Activated CD4-positive, alpha-beta T cell treated with anti-CD3 and anti-CD28 coated beads, Interleukin-2, amount 10 ng/mL, durations not matched to agents 24 days and 14 days (primary cell): ENCODE measurements around the gene MBP. TPM values are rescaled to one million over a fixed set of nuclear protein-coding genes. Genes with fewer than 3 reads are reported as not detected.

Experiments used
- DNase-seq: peaks from one replicate; pipeline ENCODE4 v3.0.0; 2022
- H3K27ac Mint-ChIP-seq: one replicate; pipeline ENCODE4 v1.8.0; 2022; ENCODE audit warnings: mild to moderate bottlenecking, mixed read lengths
- H3K27me3 Mint-ChIP-seq: one replicate; pipeline ENCODE4 v1.8.0; 2022; ENCODE audit warnings: mixed read lengths
- H3K36me3 Mint-ChIP-seq: one replicate; pipeline ENCODE4 v1.8.0; 2022; ENCODE audit warnings: low read depth, mild to moderate bottlenecking, mixed read lengths
- H3K4me1 Mint-ChIP-seq: one replicate; pipeline ENCODE4 v1.8.0; 2021; ENCODE audit warnings: mixed read lengths
- H3K4me3 Mint-ChIP-seq: one replicate; pipeline ENCODE4 v1.8.0; 2022; ENCODE audit warnings: mild to moderate bottlenecking, moderate library complexity, mixed read lengths
- H3K9me3 Mint-ChIP-seq: one replicate; pipeline ENCODE4 v1.8.0; 2021; ENCODE audit warnings: mixed read lengths
- intact Hi-C: fragments of 100-400 bp; cut with micrococcal nuclease; formaldehyde crosslinking; loops from one replicate; pipeline ENCODE4 v1.15.1; 2023
- total RNA-seq: library from RNA; stranded (reverse); gene quantifications from 2 replicates; pipeline ENCODE4 v1.2.3, GENCODE V29; 2022

The MBP gene
- total RNA-seq, 1 donor from 2014 or later: 63.1 TPM

DNA sequence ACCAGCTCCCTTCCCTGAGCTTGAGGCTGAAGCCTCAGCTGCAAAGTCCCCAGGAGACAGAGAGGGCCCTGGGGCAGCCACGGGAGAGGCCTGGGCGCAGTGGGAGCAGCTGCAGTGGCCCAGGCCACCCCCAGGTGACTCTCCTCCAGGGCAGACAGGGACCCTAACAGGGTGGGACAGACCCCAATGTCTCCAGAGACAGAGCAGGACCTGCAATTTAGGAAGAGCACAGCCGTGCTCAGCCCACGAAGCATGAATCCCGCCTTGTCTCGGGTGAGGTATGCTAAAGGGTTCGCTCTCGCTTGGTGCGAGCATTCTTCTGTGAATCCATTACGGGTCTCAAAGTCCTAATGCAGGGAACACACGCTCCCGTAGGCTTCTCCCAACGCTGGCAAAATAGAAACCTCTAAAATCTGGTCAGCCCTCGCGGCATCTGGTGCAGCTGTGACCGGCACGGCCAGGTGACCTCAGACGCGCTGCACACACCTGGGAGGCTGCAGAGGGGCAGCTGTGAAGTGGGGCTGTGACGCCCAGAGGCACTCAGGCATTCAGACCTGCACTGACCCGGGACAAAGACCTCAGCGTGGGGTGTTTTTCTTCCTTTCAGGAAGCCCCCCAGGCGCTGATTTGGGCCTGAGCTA is 12.6 kb downstream of the MBP start:
- H3K27me3 Mint-ChIP-seq: no peaks in the 10 kb centered on the region
- peaks cover 54% of the 10 kb centered on the region for H3K36me3 Mint-ChIP-seq
- H3K4me1 Mint-ChIP-seq: peaks cover 66% of the 10 kb centered on the region
- no peaks in the 10 kb centered on the region for H3K9me3 Mint-ChIP-seq
- peak overlapping the region; percentile 25 for H3K27ac Mint-ChIP-seq
- no peak overlapping the region for H3K4me3 Mint-ChIP-seq
- no peak for DNase-seq
- intact Hi-C loops: no loop called here

DNA sequence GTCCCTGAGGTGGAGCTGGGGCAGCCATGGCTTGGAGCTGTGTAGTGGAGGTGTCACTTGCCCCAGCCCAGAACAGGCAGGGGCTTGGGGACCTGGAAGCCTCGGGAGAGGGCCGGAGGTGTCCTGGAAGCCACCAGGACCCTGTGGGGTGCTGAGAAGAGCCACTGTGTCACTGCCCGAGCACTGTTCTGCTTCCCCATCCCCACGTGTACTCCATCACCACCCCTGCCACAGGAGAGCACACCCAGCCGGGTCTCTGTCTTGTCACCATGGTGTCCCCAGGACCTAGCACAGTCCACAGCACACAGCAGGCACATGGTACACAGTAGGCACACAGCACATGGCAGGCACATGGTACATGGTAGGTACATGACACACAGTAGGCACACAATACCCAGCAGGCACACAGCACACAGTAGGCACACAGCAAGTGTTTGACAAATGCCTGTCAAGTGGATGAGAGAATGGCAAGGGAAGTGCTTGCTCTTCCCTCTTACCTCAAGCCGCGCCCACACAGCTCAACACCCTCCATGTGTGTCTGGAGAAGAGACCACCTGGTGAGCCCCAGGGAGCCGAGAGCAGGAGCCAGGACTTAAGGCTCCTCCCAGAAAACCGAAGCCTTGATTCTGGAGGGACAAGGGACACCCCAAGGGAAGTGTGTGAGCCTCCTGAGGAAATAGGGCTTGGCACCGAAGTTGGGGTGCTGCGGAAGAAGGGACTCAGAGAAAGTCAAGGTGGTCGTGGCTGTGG is 13.3 kb downstream of the MBP start:
- Mint-ChIP-seq H3K36me3 (peaks cover 58% of the 10 kb centered on the region), H3K27ac (peak overlapping the region; percentile 43), H3K27me3 (no peaks in the 10 kb centered on the region), H3K4me3 (no peak overlapping the region), H3K4me1 (peaks cover 66% of the 10 kb centered on the region), H3K9me3 (no peaks in the 10 kb centered on the region)
- no peak for DNase-seq
- intact Hi-C loops: no loop called here

DNA sequence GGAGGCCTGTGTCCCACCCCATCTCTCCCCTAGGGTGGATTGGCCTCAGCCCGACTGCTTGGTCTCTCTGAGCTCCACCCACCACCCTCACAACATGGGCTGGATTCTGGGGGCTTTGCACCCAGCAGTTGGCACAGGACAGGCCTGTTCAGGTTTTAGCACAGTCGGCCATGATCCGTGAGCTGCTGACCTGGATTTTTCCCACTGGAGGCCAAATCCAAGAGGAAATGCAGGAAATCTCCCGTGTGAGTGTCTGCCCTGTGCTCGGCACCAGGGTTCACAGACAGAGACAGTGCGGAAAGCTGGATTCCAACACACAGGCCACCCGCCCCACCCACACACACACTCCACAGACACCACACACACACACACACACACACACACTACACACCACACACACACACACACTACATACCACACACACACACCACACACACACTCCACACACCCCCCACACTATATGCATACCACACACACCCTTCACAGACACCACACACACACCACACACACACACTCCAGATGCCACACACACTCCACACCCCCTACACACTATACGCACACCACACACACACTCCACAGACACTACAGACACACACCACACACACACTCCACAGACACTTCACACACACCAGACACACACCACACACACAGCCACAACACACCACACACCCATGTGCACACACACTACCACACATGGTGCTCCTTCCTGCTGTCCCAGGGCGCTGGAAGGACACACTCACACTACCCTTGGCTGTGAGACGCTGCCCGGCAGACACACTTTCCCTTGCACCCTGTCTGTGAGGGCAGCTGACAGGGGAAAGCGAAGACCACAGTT is 14.1 kb downstream of the MBP start:
- H3K36me3 Mint-ChIP-seq: peaks cover 59% of the 10 kb centered on the region

DNA sequence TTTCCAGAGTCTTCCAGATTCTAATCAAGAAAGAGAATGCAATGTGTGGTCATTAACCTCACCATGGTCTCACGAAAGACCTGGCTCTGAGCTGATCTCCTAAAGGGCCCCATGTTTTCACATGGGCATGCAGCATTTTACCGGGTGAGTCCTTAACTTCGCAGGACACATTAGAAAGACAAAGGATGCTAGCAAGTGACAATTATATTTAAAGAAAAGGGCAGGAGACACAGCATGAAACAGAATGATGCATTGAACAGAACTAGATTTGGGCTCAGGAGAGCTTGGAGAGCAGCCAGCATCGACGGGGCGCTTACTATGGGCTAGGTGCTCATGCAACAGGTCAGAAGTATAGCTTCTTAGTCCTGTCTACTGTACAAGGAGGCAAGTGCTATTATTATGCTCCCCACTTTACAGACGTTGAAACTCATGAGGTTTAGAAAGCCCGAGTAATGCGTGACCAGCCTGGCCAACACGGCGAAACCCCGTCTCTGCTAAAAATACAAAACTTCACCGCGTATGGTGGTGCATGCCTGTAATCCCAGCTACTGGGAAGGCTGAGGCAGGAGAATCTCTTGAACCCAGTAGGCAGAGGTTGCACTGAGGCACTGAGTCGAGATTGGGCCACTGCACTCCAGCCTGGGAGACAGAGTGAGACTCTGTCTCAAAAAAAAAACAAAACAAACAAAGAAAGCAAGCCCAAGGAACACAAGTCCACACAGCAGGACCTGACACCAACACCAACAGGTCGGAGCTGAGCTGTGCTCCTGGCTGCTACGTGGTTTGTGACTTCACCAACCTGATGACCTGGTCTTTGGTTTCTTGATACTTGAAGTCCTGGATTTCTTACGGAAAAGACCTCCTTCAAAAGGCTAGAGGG is 16.1 kb downstream of the MBP start:
- H3K4me3 Mint-ChIP-seq: no peak overlapping the region
- H3K9me3 Mint-ChIP-seq: no peaks in the 10 kb centered on the region
- no peak for DNase-seq
- H3K27me3 Mint-ChIP-seq: no peaks in the 10 kb centered on the region
- peak overlapping the region; percentile 64 for H3K27ac Mint-ChIP-seq
- peaks cover 55% of the 10 kb centered on the region for H3K36me3 Mint-ChIP-seq
- H3K4me1 Mint-ChIP-seq: peaks cover 64% of the 10 kb centered on the region
- intact Hi-C loops: no loop called here

More for the DNA sequence above, 14.1 kb downstream of the MBP start:
- Mint-ChIP-seq H3K4me1 (peaks cover 62% of the 10 kb centered on the region), H3K27me3 (no peaks in the 10 kb centered on the region), H3K27ac (peak overlapping the region; percentile 43), H3K4me3 (no peak overlapping the region), H3K9me3 (no peaks in the 10 kb centered on the region)
- no peak for DNase-seq
- intact Hi-C loops: no loop called here

DNA sequence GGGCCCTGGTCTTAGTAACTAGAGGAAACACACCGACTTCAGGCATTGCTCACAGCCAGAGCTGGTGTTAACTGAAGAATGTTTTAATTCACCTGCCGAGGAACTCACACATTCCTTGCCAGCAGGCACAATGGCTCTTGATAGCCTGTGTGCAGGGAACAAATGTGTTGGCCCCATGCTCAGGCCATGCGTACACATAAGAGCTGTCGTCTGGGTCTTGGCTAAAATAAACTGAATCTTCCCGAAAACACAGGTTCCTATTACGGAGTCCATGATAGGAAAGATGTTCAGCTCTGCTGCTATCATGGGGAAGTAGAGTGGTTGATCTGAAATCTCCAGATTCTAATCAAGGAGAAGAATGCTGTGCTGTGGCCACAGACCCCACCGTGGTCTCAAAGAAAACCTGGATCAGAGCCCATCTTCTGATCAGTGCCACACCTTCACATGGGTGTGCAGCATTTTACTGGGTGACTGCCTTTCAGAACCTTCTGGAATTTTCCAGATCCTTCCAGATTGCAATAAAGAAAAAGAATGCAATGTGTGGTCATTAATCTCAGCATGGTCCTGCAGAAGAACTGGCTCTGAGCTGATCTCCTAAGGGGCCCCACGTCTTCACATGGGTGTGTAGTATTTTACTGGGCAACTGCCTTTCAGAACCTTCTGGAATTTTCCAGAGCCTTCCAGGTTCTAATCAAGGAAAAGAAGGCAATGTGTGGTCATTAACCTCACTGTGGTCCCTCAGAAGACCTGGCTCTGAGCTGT is 17.2 kb downstream of the MBP start:
- Mint-ChIP-seq H3K27ac (peak overlapping the region; percentile 79), H3K4me3 (no peak overlapping the region), H3K4me1 (peaks cover 65% of the 10 kb centered on the region), H3K36me3 (peaks cover 58% of the 10 kb centered on the region), H3K27me3 (no peaks in the 10 kb centered on the region), H3K9me3 (no peaks in the 10 kb centered on the region)
- intact Hi-C loops: no loop called here
- no peak for DNase-seq

DNA sequence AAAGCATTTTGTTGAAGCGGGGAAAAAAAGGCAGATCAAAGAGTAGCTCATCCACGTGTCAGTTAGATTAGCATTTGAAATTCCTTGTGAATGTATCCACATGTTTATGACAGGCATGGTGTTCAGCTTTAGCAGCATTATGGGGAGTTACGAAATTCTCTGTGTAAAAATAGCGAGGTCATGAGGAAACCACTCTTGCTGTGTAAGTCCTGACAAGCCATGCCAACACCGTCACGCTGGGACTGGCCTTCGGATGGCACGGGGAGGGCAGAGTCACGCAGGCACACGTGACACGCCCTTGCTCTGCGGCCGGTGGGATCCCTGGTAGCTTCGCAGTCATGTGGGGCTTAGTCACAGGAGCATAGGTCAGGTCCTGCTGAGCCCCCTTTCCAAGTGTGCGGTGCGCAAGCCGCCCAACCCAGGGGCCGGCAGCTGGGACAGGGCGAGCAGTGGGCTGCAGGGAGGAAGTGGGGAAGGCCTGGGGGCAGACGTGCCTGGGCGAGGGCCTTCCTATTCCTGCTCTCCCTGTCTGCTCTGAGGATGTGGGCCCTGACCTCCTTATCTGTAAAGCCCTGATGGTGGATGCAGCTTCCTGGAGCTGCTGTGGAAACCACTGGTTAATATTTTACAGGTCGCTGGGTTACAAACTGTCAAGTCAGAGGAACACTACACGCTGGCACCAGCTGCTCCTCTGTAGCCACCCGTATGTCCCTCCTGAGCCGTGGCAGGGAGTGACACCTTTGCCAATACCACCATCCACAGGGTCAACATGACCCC is 18.0 kb downstream of the MBP start:
- Mint-ChIP-seq H3K27ac (peak overlapping the region; percentile 79), H3K9me3 (no peaks in the 10 kb centered on the region), H3K4me3 (no peak overlapping the region), H3K27me3 (no peaks in the 10 kb centered on the region), H3K36me3 (peaks cover 62% of the 10 kb centered on the region), H3K4me1 (peaks cover 69% of the 10 kb centered on the region)
- intact Hi-C loops: no loop called here
- DNase-seq: no peak

DNA sequence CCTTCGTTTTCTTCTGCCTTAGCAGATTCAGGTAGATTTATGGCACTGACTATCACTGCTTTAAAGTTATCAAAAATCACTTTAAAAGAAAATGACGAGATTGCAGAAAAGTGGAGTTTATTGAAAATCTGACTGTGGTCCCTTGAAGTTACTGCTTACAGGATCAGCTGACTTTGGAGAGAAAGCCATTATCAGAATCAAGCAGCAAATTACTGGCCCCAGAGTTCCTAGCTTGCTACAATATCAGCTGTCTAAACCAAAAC is 18.5 kb downstream of the MBP start:
- peak overlapping the region; percentile 34 for H3K27ac Mint-ChIP-seq
- no peak for DNase-seq
- H3K4me1 Mint-ChIP-seq: peaks cover 68% of the 10 kb centered on the region
- no peaks in the 10 kb centered on the region for H3K27me3 Mint-ChIP-seq
- no peaks in the 10 kb centered on the region for H3K9me3 Mint-ChIP-seq
- intact Hi-C loops: no loop called here
- H3K4me3 Mint-ChIP-seq: no peak overlapping the region
- peaks cover 59% of the 10 kb centered on the region for H3K36me3 Mint-ChIP-seq

DNA sequence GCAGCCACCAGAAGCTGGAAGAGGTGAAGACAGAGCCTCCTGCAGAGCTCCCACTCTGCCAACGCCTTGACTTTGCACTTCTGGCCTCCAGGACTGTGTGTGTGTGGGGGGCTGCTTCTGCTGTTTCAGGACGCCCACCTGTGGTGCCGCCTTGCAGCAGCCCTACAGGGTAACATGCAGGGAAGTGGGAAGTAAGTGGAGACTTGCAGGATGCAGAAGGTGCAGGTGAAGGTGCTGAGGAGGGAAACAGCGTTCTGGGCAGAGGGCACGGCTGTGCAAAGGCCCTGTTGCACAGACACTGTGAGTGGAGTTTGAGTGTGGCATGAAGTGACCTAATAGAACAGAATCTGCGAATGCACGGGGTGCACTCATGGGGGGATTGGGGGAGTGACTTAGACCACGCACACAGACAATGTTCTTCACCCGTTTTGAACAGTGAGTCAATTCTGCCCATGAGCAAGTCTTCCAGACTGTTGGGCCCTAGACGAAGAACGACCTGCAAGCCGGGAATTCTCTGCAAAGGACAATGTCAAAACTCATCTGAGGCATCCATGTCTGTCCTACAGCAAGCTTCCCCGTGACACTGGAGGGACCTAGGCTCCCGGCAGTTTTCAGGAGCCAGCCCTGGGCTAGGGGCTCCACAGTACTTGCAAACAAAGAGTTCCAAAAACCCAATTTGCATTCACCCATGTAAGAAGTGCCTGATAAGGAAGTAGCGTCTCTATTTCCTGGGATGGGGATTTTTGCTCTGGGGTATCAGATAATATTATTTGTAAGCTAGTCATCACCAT is 19.0 kb downstream of the MBP start:
- Mint-ChIP-seq H3K4me3 (no peak overlapping the region), H3K9me3 (no peaks in the 10 kb centered on the region), H3K27ac (peak overlapping the region; percentile 60), H3K27me3 (no peaks in the 10 kb centered on the region), H3K36me3 (peaks cover 55% of the 10 kb centered on the region), H3K4me1 (peaks cover 69% of the 10 kb centered on the region)
- no peak for DNase-seq
- intact Hi-C loops: no loop called here

DNA sequence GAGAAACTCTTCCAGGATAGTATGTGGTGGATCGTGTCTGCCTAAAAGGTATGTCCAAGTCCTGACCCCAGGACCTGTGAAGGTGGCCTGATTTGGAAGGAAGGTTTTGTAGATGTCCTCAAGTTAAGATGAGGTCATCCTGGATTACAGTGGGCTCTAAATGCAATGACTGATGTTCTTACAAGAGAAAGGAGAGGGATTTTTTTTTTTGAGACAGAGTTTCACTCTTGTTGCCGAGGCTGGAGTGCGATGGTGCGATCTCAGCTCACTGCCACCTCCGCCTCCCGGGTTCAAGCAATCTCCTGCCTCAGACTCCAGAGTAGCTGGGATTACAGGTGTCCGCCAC is 19.9 kb downstream of the MBP start:
- Mint-ChIP-seq H3K27me3 (no peaks in the 10 kb centered on the region), H3K4me1 (peaks cover 76% of the 10 kb centered on the region), H3K4me3 (no peak overlapping the region), H3K36me3 (peaks cover 56% of the 10 kb centered on the region), H3K9me3 (no peaks in the 10 kb centered on the region), H3K27ac (no peak overlapping the region)
- intact Hi-C loops: no loop called here
- no peak for DNase-seq

DNA sequence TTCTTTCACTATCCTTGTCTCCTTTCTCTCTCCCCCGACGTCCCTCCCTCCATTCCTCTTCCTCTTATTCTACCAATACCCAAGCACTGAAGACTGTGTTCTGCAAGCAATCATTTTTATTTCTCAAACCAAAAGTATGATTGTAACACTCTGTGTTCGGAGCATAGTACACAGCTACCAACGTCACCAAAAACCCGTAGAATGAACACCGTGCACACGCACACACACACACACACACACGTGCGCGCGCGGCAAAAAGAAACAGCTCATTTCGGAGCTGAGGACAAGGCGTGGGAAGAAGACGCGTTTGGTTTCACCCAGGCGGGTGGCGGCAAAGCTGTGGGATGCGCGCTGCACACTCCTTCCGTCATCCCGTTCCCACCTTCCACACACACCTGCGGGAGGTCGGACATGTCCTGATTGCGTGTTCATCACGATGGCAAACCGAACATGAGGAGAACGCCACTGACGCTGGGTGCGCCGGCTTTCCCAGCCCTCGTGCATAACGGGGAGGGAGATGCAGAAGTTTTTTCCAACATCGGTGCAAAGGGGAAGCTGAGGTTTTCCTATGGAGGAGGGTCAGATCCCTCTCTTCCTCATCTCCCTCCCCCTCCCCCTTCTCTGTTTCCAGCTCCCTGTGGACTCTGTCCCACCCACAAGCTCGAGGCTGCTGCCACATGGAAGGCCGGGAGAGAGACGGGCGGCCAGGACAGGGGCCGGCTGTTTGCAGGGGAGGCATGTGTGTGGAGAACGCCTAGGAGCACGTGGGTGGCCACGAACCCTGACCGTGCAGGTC is 20.4 kb downstream of the MBP start:
- peaks cover 56% of the 10 kb centered on the region for H3K36me3 Mint-ChIP-seq
- no peak for DNase-seq
- H3K4me1 Mint-ChIP-seq: peaks cover 76% of the 10 kb centered on the region
- H3K4me3 Mint-ChIP-seq: peak overlapping the region; percentile 63
- H3K27me3 Mint-ChIP-seq: no peaks in the 10 kb centered on the region
- intact Hi-C loops: no loop called here
- H3K27ac Mint-ChIP-seq: peak overlapping the region; percentile 86
- no peaks in the 10 kb centered on the region for H3K9me3 Mint-ChIP-seq

DNA sequence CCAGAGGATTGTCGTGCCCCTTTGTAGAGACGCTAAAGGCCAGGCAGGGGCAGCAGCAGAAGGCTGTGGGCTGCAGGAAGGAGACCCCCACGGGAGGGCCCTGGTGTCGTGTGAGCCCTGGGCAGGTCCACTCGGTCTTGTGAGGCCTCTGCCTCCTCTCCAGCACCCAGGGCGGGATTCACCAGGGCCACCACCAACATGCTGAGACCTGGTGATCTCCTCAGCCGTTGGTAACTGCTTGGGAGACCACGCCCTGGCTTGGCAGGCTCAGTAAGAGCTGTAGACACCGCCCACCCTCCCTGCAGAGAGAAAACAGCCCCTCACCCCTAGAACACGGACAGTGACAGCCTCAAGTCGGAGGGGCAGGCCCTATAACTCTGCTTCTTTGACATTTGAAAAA is 21.1 kb downstream of the MBP start:
- Mint-ChIP-seq H3K27ac (peak overlapping the region; percentile 28), H3K27me3 (no peaks in the 10 kb centered on the region), H3K4me3 (no peak overlapping the region), H3K9me3 (no peaks in the 10 kb centered on the region), H3K36me3 (peaks cover 57% of the 10 kb centered on the region), H3K4me1 (peaks cover 78% of the 10 kb centered on the region)
- DNase-seq: no peak
- intact Hi-C loops: no loop called here
